DOHH2 (cell line): ENCODE measurements around the gene BCAP31.

Experiments
- H3F3A ChIP-seq: fragments of 200-600 bp; sonication (generic), shearing (Covaris generic); 2 replicates; pipeline ENCODE4 v1.6.0; 2016; ENCODE audit warnings: antibody characterized with exemption, mild to moderate bottlenecking; ENCODE audit not compliant: control insufficient read depth, insufficient read depth
- H3K27ac ChIP-seq: fragments of 200-600 bp; sonication (generic); 2 replicates; pipeline ENCODE4 v1.5.1; 2014; ENCODE audit warnings: low read depth, mild to moderate bottlenecking, low read length, moderate library complexity
- H3K27me3 ChIP-seq: fragments of 200-600 bp; sonication (generic); 2 replicates; pipeline ENCODE4 v1.6.1; 2014; ENCODE audit warnings: mild to moderate bottlenecking, low read length, mixed read lengths; ENCODE audit not compliant: control insufficient read depth
- H3K36me3 ChIP-seq: fragments of 200-600 bp; sonication (generic); 2 replicates; pipeline ENCODE4 v1.6.1; 2014; ENCODE audit warnings: mild to moderate bottlenecking, low read length, moderate library complexity, mixed read lengths; ENCODE audit not compliant: control insufficient read depth
- H3K4me1 ChIP-seq: fragments of 200-600 bp; sonication (generic); 2 replicates; pipeline ENCODE4 v1.6.1; 2014; ENCODE audit warnings: mild to moderate bottlenecking, low read length, mixed read lengths; ENCODE audit not compliant: control insufficient read depth
- H3K4me2 ChIP-seq: fragments of 200-600 bp; sonication (generic); 2 replicates; pipeline ENCODE4 v1.6.0; 2014; ENCODE audit warnings: mild to moderate bottlenecking, low read length, moderate library complexity
- H3K4me3 ChIP-seq: fragments of 200-600 bp; sonication (generic); 2 replicates; pipeline ENCODE4 v1.5.1; 2014; ENCODE audit warnings: mild to moderate bottlenecking, low read length, mixed read lengths
- H3K79me2 ChIP-seq: fragments of 200-600 bp; sonication (generic); 2 replicates; pipeline ENCODE4 v1.6.1; 2014; ENCODE audit warnings: mild to moderate bottlenecking, low read length, mixed read lengths; ENCODE audit not compliant: control insufficient read depth
- H3K9me2 ChIP-seq: fragments of 200-600 bp; sonication (generic); replicated peaks from 2 replicates; pipeline ENCODE4 v1.6.1; 2014; ENCODE audit warnings: mild to moderate bottlenecking, low read length, mixed read lengths; ENCODE audit not compliant: control insufficient read depth
- H3K9me3 ChIP-seq: fragments of 200-600 bp; sonication (generic); 2 replicates; pipeline ENCODE4 v1.6.1; 2014; ENCODE audit warnings: antibody characterized with exemption, low read length, mixed read lengths; ENCODE audit not compliant: control insufficient read depth, insufficient read depth
- H4K20me1 ChIP-seq: fragments of 200-600 bp; sonication (generic); 2 replicates; pipeline ENCODE4 v1.6.0; 2014; ENCODE audit warnings: low read depth, mild to moderate bottlenecking, antibody characterized with exemption, low read length, moderate library complexity; ENCODE audit not compliant: control insufficient read depth, insufficient read depth
- CTCF ChIP-seq: fragments of 200-600 bp; sonication (generic); IDR thresholded peaks from one replicate; pipeline ENCODE4 v1.5.1; 2014; ENCODE audit warnings: antibody characterized with exemption, mild to moderate bottlenecking, low read depth, low read length; ENCODE audit not compliant: poor library complexity, severe bottlenecking
- EZH2phosphoT487 ChIP-seq: fragments of 200-600 bp; sonication (generic); IDR thresholded peaks from 2 replicates; pipeline ENCODE4 v1.6.1; 2017; ENCODE audit warnings: borderline replicate concordance, mild to moderate bottlenecking, antibody characterized with exemption, low read length, moderate library complexity, mixed read lengths

The BCAP31 gene

GRCh38 chrX:153735274-153735673 is 11.1 kb upstream of the BCAP31 start:
- H3K4me3 ChIP-seq: no peak overlapping the region

GRCh38 chrX:153734871-153735270 is 10.7 kb upstream of the BCAP31 start:
- Histone ChIP-seq H3K27ac (no peak overlapping the region), H3K36me3 (no peaks in the 10 kb centered on the region), H3K27me3 (no peaks in the 10 kb centered on the region), H3F3A (no peaks in the 10 kb centered on the region), H3K4me1 (peaks cover 9% of the 10 kb centered on the region), H3K4me3 (no peak overlapping the region), H3K79me2 (no peaks in the 10 kb centered on the region), H4K20me1 (no peaks in the 10 kb centered on the region), H3K9me2 (no peaks in the 10 kb centered on the region), H3K4me2 (no peak overlapping the region), H3K9me3 (no peaks in the 10 kb centered on the region)
- TF ChIP-seq EZH2phosphoT487 (no peak), CTCF (no peak)

More at GRCh38 chrX:153735274-153735673, 11.1 kb upstream of the BCAP31 start:
- no peaks in the 10 kb centered on the region for H3K27me3 ChIP-seq
- no peak overlapping the region for H3K4me2 ChIP-seq
- H3K9me2 ChIP-seq: no peaks in the 10 kb centered on the region
- H3K79me2 ChIP-seq: no peaks in the 10 kb centered on the region
- H4K20me1 ChIP-seq: no peaks in the 10 kb centered on the region
- no peak overlapping the region for H3K27ac ChIP-seq
- H3K4me1 ChIP-seq: peaks cover 9% of the 10 kb centered on the region
- H3F3A ChIP-seq: no peaks in the 10 kb centered on the region
- H3K9me3 ChIP-seq: no peaks in the 10 kb centered on the region
- no peaks in the 10 kb centered on the region for H3K36me3 ChIP-seq
- TF ChIP-seq CTCF (peak; percentile 31), EZH2phosphoT487 (no peak)

- H4K20me1 ChIP-seq: no peaks in the 10 kb centered on the region
- H3K9me3 ChIP-seq: no peaks in the 10 kb centered on the region
- no peak overlapping the region for H3K4me2 ChIP-seq
- H3F3A ChIP-seq: no peaks in the 10 kb centered on the region
- no peak overlapping the region for H3K4me3 ChIP-seq
- no peak for TF ChIP-seq EZH2phosphoT487
- no peak for TF ChIP-seq CTCF
- H3K9me2 ChIP-seq: no peaks in the 10 kb centered on the region
- H3K4me1 ChIP-seq: peaks cover 9% of the 10 kb centered on the region
- H3K27me3 ChIP-seq: no peaks in the 10 kb centered on the region
- no peak overlapping the region for H3K27ac ChIP-seq
- H3K36me3 ChIP-seq: no peaks in the 10 kb centered on the region
- H3K79me2 ChIP-seq: no peaks in the 10 kb centered on the region
Measured at GRCh38 chrX:153733651-153734240, 9.6 kb upstream of the BCAP31 start.

GRCh38 chrX:153732401-153732800 is 8.2 kb upstream of the BCAP31 start:
- H3K4me1 ChIP-seq: peaks cover 14% of the 10 kb centered on the region
- no peaks in the 10 kb centered on the region for H3K36me3 ChIP-seq
- H3K9me3 ChIP-seq: no peaks in the 10 kb centered on the region
- no peaks in the 10 kb centered on the region for H3K27me3 ChIP-seq
- H3K27ac ChIP-seq: no peak overlapping the region
- no peaks in the 10 kb centered on the region for H4K20me1 ChIP-seq
- H3K4me3 ChIP-seq: no peak overlapping the region
- TF ChIP-seq EZH2phosphoT487 (no peak), CTCF (no peak)
- H3K79me2 ChIP-seq: no peaks in the 10 kb centered on the region
- H3F3A ChIP-seq: no peaks in the 10 kb centered on the region
- no peak overlapping the region for H3K4me2 ChIP-seq
- H3K9me2 ChIP-seq: no peaks in the 10 kb centered on the region
